Measurements from ENCODE around the gene LRIT3.

Gene LRIT3

GRCh38 chr4:109847896-109848442 is at the start of gene LRIT3:
TSS of gene LRIT3 (plus strand) at chr4:109848107. CDS start at chr4:109848202, 95 bp downstream.
- TF ChIP-seq, protein P1, sequence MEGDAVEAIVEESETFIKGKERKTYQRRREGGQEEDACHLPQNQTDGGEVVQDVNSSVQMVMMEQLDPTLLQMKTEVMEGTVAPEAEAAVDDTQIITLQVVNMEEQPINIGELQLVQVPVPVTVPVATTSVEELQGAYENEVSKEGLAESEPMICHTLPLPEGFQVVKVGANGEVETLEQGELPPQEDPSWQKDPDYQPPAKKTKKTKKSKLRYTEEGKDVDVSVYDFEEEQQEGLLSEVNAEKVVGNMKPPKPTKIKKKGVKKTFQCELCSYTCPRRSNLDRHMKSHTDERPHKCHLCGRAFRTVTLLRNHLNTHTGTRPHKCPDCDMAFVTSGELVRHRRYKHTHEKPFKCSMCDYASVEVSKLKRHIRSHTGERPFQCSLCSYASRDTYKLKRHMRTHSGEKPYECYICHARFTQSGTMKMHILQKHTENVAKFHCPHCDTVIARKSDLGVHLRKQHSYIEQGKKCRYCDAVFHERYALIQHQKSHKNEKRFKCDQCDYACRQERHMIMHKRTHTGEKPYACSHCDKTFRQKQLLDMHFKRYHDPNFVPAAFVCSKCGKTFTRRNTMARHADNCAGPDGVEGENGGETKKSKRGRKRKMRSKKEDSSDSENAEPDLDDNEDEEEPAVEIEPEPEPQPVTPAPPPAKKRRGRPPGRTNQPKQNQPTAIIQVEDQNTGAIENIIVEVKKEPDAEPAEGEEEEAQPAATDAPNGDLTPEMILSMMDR (conservative IDR thresholded peaks at IDR 0.05), result no peak
- no peak for TF ChIP-seq ZFX (IDR thresholded peaks at IDR 0.05)
- H3K27ac ChIP-seq, result no peak within 1 kb of the TSS

DNA sequence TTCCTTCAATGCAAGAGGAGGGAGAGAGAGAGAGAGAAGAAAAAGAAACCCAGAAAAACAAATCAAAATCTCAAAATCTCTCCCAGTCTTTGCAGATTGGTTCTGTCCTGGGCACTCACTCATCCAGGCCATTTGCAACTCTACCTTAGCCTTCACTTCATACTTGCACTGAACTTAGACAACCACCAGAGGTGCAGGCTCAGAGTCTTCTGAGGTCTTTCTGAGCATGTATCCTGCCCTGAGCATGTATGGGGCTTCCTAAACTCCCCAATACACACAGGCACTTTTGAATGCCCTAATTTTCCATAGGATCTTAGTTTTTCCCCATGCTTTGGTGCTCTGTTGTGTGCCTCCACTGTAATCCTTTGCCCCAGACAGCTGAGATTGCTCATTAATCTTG is 49.0 kb upstream of the LRIT3 start:
- no peak for TF ChIP-seq ZFX (IDR thresholded peaks at IDR 0.05)
- TF ChIP-seq, protein P1 (conservative IDR thresholded peaks at IDR 0.05), result no peak
- H3K27ac ChIP-seq, result no peak overlapping the region

DNA sequence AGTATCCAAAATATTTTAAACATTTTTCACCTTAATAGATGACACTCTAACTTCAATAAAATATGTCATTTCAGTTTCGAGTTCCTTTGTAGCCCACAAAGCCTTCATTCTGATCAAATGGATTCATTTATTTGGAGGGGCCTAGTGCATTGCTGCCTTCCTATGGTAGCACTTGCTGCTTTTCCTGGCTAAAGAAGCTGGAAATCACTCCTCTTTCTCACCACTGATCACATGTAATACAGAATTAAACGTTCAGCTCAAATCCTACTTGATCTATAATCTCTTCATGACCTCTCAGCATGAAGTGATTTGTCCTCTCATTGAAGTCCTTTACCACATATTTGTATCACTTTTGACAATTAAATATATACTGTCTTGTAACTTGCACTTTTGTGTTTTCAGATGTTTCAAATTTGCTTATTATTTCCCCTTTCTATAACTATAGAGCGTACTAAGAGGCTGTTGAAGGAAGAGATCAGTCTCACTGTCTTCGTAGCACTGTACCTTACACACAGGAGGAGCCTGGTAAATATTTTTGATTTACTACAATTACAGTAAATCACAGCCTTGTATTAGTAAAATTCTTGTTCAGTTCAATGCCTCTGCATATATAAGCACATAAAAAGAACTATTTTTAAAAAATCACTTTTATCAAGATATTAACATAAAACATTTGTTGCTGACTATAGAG is 46.7 kb upstream of the LRIT3 start:
- no peak overlapping the region for H3K27ac ChIP-seq
- TF ChIP-seq, protein P1 (conservative IDR thresholded peaks at IDR 0.05), result no peak
- no peak for TF ChIP-seq ZFX (IDR thresholded peaks at IDR 0.05)

DNA sequence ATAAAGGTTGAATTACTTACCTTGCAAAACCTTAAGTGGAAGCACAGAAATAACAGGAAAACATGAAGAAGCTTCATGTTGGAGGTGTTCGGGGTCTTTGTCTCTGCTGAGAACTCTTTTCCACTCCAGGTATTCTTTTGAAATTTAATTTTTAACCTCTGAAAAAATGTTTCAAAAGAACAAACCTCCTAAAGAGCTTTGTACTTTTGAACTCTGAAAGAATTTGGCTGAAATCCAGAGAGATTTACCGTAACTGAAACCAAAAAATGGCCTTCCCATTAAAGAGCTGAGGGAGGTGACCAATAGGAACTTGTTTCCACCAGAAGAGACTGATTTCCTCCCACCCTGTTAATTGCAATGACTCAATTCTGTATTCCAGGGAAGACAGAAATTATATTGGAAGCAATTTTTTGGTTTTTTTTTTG is 46.0 kb upstream of the LRIT3 start, which contains the start of gene CFI:
CFI (minus strand) TSS at position 105 of the 425 bp plus-strand sequence; CDS start at position 77, 28 bp downstream.
- H3K27ac ChIP-seq, result no peak within 1 kb of the TSS
- TF ChIP-seq ZFX (IDR thresholded peaks at IDR 0.05), result no peak
- TF ChIP-seq, protein P1 (conservative IDR thresholded peaks at IDR 0.05), result no peak

DNA sequence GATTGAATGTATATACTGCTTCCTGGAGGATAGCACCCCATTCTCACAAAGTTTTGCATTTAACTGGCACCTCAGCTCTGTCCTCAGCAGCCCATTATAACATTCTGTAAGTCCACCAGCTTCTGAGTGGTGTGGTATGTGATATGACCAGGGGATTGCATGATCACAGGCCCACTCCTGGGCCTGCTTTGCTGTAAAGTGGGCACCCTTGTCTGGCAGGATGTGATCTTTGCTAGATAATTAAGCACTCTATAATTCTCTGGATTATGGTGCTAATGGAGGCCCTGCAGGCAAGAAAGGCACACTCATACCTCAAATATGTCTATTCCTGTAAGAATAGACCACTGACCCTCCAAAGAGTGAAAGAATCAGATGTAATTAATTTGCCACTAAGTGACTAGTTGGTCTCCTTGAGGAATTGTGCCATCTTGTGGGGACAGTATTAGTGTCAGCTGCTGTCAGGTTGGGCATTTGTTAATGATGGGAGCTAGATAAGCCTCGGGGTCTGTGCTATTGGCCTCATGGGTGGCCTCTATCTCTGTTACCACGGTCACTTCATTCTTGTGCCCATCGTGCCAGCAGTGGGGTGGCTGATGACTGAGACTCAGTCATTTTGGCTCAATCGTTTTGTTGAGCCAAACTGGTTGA is 43.9 kb upstream of the LRIT3 start:
- TF ChIP-seq, protein P1 (conservative IDR thresholded peaks at IDR 0.05), result peak; percentile 57
- no peak for TF ChIP-seq ZFX (IDR thresholded peaks at IDR 0.05)
- no peak overlapping the region for H3K27ac ChIP-seq

GRCh38 chr4:109809655-109810054 is 38.3 kb upstream of the LRIT3 start:
- TF ChIP-seq ZFX (IDR thresholded peaks at IDR 0.05), result no peak
- TF ChIP-seq, protein P1 (conservative IDR thresholded peaks at IDR 0.05), result no peak
- H3K27ac ChIP-seq, result no peak overlapping the region
